T-helper 1 cell (primary cell): ENCODE data around the gene CFAP97D2.

Source experiments
- DNase-seq, 5 donors: peaks; one replicate each; pipeline ENCODE4 v3.0.0-alpha.2; 2012 to 2020

CFAP97D2 gene

DNA sequence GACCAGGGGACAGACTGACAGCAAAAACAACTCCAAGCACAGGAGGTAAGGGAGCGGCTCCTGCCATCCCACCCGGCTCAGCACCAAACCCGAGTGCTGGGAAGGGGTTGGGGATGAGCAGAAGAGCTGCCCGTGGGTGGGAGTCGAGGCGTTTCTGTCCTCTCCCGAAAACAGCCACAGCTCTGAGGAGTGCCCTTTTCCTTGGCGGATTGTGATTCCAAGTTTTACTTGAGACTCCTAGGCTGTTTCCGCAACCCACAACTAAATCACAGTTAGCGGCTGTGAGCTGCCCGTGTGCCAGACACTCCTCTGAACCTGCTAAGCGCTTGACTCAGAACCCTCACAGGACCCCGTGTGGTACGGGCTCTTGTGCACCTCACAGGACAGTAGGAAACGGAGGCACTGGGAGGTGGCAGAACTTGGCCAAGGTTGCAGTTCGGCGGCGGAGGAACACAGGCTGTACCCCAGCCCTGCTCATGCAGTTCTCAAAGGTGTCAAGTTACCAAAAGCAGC lies 21.4 kb downstream of the CFAP97D2 start:
- DNase-seq, result no peak

DNA sequence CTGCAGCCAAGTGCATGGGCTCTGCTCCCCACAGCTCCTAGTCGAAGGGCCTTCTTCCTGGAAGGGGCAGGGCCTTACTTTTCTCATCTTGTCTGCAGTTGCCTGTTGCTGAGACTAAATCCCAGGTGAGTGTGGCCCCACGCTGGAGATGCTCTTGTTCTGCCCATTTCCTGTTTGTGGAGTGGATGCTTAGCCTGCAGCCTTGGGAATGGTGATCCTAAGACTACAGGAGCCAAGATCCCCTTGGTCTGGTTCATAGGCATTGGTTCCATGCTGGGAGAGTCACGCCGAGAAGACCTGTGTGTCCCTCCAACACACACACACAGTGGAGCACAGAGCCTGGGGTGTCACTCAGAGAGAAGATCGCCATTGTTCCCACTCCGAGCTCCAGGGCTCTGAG lies 23.5 kb downstream of the CFAP97D2 start:
- no peak for DNase-seq

- DNase-seq, result peak in 1 of 5 donors; percentile 36
These were observed 24.5 kb downstream of the CFAP97D2 start for GRCh38 chr13:114203536-114203935.

- DNase-seq, result no peak
These were observed 25.8 kb downstream of the CFAP97D2 start for GRCh38 chr13:114204894-114205293.

DNA sequence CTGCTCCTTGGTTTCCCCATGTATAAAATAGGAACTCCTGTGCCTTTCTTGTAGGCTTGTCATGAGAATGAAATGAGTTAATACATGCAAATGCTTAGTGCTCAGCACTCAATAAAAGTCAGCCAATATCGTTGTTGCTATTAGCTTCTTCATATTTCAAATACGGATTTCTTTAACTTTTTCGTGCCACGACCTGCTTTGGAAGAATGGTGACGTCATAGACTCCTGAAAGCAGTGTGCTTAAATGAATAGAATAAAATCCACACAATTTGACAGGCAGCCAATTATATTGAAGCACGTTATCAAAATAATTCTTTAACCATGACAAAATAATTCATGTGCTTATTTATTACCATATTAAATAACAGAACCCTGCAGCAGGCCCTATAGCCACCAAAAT lies 29.1 kb downstream of the CFAP97D2 start:
- no peak for DNase-seq

GRCh38 chr13:114211446-114212157 lies 32.5 kb downstream of the CFAP97D2 start:
- no peak for DNase-seq

GRCh38 chr13:114212158-114212495 lies 33.1 kb downstream of the CFAP97D2 start:
- no peak for DNase-seq

- DNase-seq, result no peak
These were observed 34.9 kb downstream of the CFAP97D2 start for GRCh38 chr13:114213980-114214379.

DNA sequence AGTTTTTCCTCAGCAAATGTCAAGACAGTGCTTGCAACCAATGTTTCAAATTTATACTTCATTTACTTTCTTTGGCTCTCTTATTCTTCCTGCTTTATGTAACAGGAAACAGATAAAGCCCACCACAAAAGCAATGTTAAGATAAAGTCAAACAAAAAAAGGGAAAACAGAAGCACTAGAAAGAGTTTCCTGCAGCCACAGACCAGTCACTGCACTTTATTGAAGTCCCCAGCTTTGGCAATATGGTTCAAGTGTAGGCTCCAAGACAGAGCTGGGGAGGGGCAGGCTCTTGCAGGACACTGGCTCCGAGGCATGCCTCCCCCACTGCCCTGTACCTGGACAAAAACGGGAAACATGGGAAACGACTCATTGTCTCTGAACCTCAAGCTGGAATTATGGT lies 40.3 kb downstream of the CFAP97D2 start:
- no peak for DNase-seq

DNA sequence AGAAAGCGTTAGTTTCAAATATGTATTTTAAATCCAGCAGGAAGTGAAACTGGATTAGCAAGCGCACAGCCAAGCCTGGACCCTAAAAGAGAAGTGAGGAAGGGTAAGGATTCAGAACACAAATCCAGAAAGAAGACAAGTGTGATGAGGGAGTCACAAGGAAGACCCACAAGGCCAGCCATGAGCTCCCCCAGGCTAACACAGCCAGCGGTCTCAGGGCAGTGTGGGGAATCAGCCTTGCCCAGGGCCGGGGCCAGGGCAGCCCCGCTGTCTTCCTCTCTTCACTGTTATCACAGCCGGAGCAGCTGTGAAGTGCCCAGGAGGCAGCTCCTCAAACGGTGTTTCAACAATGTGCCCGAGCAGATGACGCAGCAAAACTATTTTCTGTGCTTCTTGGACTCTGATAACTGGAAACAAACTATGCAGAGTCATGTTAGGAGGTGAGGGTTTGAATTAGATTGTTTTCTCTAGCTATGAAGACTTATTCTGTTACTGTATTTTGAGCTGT lies 43.5 kb downstream of the CFAP97D2 start:
- no peak for DNase-seq

DNA sequence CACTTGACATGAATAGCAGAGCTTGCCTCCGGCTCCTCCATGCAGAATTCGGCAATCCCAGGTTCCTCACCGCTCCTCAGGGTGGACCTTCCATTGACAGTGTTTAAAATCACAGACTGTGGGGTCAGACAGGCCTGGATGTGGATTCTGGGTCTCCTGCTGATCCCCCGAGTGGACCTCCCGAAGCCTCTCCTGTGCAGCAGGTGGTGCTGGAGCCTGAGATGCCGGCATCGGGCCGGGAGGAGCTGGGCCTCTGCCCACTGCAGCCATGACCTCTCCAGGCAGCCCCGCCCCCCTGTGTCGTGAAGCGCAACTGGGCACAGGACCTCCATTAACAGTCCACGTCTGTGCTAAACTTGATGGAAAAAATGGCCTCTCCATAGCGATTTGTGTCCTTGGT lies 45.1 kb downstream of the CFAP97D2 start:
- DNase-seq, result no peak

DNA sequence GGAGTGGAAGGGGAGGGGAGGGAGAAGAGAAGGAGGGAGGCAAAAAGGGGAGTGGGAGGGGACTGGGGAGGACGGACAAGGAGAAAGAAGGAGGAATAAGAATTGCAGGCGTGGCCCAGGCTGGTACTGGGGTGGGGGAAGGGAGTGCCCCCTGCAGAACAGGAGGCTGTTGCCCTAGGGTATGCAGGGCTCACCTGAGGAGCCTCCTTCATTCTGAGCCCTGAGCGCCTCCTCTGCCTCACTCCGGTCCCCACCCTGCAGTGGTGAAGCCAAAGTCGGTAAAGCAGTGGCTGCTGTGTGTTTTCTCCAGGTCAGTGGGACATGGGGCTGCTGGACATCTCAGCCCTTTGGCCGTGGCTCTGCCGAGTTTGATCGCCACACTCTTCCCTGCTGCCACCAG lies 46.6 kb downstream of the CFAP97D2 start:
- DNase-seq, result no peak

DNA sequence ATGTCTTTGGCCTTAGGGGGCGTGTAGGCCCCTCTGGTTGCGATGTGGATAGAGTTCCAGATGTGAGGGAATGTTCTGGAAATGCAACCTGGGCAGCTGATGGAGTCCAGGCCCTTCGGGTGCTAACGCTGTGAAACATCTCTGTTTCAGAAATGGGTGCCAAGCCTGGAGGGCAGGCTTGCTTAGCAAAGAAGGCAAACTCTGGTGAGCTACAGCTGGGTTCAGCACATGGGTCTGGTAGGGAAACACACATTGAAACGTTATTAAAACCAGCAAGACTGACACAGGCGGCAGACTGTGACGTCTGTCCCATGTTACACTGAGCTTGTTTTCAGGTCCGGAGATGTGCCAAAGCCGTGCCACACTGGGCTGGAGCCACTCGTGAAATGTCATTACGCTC lies 47.0 kb downstream of the CFAP97D2 start:
- peak in 1 of 5 donors; percentile 17 for DNase-seq

GRCh38 chr13:114226699-114227323 lies 47.8 kb downstream of the CFAP97D2 start:
- peak; percentile 63 to 83 (median 78) for DNase-seq

DNA sequence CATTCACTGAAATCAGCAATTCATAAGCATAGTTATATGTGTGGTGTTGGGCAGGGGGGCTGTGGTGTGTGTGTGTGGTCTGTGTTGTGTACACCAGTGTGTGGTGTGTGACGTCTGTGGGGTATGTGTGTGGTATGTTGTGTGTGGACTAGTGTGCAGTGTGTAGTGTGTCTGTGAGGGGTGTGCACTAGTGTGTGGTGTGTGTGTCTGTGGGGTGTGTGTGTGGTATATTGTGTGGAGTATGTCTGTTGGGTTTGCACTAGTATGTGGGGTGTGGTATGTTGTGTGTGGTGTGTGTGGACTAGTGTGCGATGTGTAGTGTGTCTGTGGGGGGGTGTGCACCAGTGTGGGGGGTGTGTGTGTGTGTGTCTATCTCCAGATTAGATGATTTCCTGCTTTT lies 48.5 kb downstream of the CFAP97D2 start:
- DNase-seq, result no peak

DNA sequence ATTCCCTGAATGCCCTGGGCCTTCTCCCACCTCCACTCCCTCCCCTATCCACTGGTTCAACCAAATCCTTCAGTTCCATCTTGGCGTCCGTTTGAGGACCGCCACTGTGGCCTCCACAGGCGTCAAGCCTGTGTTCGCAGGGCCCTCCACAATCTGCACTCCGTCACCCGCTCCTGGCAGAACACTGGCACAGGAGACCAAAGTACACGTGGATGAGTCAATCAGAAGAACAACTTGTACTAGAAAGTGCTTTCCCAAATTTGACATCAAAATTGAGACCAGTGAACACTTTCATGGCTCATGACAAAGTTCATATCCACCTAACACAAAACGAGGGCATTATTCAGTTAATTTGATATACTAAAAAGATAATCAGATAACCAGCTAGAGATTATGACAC lies 49.1 kb downstream of the CFAP97D2 start:
- DNase-seq, result no peak

GRCh38 chr13:114229506-114229905 lies 50.4 kb downstream of the CFAP97D2 start:
- no peak for DNase-seq

DNA sequence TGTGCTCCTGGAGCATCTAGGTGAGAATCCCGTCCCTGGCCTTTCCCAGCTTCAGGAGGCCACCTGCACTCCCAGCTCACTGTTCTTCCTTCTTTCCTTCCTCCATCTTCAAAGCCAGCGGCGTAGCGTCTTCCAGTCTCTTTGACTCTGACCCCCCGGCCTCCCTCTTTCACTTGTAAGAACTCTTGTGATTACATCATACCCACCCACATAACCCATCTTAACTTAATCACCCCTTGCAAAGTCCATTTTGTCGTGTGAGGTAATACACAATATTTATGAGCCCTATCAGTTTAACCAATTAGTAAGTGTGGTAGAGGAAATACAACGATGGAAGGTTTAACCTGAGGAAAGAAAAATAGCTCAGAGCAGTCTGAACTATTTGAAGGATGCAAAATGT lies 51.1 kb downstream of the CFAP97D2 start:
- DNase-seq, result no peak

GRCh38 chr13:114230575-114230974 lies 51.5 kb downstream of the CFAP97D2 start:
- no peak for DNase-seq

GRCh38 chr13:114231886-114232285 lies 52.8 kb downstream of the CFAP97D2 start:
- DNase-seq, result no peak

DNA sequence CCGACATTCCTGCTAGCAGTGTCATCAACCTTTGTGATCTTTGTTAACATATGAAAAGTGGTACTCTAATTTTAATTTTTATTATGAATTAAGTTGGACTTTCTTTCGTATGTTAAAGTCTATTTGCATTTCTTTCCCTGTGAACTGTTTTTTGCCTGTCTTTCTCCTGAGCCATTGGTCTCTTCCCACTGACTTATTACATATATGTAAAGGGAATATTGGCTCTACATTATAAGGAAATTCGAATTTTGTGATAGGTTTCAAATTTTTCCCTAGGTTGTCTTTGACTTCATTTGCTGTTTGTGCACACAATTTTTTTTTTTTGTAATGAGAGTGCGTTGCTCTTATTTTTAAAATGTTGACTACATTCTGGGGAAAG lies 55.2 kb downstream of the CFAP97D2 start:
- DNase-seq, result no peak

DNA sequence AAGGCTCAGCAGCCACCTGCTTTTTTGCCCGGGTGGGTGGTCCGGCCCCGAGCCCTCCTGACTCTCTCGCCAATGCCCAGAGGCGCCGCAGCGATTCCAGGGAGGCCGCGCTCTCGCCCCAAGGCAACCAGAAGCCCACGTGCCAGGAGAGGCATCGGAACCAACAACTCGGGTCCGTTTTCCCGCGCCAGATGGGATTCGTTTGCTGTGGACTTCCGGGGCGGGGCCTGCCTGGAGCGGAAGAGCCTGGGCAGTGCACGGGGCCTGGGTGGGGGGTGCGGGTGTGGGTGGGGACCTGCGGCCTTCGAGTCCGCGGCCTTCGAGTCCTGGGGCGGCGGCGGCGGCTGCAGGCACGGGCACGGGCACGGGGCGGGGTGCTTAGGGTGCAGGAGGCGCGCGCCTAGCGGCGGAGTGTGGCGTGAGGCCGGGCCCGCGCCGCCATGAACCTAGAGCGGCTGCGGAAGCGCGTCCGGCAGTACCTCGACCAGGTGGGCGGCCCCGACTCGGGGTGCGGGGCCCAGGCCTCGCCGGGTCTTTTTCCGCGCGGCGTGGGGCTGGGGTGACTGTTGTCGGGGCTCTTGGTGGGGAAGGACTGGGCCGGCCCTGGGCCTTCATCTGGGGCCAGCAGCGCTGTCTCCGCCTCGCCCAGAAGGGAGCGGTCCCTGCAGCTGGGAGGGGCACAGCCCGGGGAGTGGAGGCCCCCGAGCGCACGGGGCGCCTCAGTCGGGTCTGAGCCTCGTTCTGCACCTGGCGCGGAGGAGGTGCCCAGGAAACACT lies 55.8 kb downstream of the CFAP97D2 start, which contains the start of gene CDC16:
Gene CDC16 (plus strand): TSS at position 253 of the 777 bp plus-strand sequence. CDS start 188 bp downstream, at position 441.
- DNase-seq, result peak; percentile 56 to 88 (median 65)

DNA sequence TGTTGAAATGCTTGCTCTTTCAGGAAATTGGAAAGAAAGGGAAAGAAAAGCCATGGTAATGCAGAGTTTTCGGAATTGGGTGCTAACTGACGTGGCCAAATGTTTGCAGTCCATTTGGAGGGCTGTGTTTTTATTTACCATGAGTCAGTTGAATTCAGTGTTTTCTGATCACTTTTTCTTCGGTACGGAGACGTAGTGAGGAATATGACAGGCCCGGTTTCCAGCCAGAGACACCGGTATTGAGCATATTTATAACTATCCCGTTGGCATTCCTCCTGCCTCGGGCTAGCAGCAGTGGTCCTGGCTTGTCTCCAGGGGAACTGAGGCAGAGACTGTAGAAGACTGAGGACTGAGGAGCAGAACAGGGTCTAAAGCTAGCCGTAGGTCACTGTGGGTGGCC lies 56.6 kb downstream of the CFAP97D2 start:
- DNase-seq, result no peak
